ENCODE measurements around the gene CABP7.

CABP7 gene

DNA sequence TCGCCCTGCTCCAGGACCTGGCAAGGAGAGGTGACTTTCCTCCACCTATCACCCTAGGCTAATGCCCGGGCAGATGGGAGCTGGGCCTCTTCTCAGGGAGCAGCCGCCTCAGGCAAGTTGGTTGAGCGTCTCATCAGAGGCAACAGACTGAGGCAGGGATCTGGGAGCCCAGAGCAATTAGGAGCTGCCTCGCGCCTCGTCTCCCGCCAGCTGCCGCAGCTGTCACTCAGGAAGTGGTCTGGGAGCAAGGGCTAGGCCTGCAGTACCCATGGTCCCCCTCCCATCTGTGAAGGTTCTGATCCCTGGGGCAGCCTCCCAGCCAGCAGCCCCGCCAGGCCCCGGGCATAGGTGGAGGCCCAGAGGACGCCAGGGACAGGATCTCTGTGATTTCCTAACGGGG lies 4.6 kb upstream of the CABP7 start:
- TF ChIP-seq, protein P1, sequence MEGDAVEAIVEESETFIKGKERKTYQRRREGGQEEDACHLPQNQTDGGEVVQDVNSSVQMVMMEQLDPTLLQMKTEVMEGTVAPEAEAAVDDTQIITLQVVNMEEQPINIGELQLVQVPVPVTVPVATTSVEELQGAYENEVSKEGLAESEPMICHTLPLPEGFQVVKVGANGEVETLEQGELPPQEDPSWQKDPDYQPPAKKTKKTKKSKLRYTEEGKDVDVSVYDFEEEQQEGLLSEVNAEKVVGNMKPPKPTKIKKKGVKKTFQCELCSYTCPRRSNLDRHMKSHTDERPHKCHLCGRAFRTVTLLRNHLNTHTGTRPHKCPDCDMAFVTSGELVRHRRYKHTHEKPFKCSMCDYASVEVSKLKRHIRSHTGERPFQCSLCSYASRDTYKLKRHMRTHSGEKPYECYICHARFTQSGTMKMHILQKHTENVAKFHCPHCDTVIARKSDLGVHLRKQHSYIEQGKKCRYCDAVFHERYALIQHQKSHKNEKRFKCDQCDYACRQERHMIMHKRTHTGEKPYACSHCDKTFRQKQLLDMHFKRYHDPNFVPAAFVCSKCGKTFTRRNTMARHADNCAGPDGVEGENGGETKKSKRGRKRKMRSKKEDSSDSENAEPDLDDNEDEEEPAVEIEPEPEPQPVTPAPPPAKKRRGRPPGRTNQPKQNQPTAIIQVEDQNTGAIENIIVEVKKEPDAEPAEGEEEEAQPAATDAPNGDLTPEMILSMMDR (IDR thresholded peaks at IDR 0.05; ENCODE audit: low read depth, low read length, missing control alignments): no peak
- no peak for DNase-seq (ENCODE audit: low read depth)
- no peak overlapping the region for H3K4me3 ChIP-seq (ENCODE audit: low read depth, low read length)

DNA sequence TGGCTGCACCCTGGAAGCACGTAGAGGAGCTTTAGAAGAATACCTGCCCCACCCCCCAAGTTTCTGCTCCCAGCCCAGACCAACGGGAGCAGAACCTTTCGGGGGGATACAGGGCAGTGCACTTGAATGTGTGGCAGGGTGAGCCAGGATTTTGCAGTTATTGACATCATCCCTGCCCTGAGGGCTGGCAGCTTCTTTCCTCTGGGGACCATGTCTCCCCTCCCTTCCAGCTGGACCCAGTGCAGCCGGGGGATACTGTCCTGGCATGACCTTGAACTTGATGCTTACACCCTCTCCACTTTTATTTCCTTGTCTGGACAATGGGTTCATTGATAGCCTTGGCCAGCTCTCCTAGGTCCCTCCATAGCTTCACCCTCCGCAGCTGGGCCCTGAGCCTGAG lies 4.1 kb upstream of the CABP7 start:
- no peak overlapping the region for H3K4me3 ChIP-seq (ENCODE audit: low read depth, low read length)
- DNase-seq (ENCODE audit: low read depth): no peak
- TF ChIP-seq, protein P1 (IDR thresholded peaks at IDR 0.05; ENCODE audit: low read depth, low read length, missing control alignments): no peak

DNA sequence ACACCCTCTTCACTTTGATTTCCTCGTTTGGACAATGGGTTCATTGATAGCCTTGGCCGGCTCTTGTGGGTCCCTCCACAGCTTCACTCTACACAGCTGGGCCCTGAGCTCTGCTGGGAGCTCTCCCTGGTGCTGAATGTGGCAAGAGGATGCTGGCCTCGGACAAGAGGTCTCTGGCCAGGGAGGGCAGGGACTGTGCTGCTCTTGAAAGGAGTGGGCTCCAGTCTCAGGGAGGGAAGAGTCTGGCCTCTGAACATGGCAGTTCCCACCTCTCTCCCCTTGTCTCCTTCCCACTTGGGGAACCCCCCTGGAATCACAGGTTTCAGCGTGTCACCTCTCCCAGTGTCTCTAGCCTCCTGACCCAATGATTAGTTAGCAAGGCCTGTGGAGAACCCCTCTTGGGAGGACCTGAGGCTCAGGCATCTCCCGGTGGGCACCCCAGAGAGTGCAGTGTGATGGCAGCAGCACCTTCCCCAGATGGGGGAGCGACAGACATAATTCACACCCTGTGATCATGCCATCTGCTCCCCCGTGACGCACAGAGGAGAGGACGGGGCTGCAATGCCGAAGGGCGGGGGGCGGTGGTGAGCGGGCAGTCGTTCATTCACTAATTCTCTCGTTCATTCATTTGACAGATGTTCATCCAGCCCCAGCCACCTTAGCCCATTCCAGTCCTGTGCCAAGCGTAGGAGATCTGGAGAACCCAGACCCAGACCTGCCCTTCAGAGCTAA lies 2.8 kb upstream of the CABP7 start:
- H3K4me3 ChIP-seq (ENCODE audit: low read depth, low read length): no peak overlapping the region
- DNase-seq (ENCODE audit: low read depth): no peak
- TF ChIP-seq, protein P1 (IDR thresholded peaks at IDR 0.05; ENCODE audit: low read depth, low read length, missing control alignments): no peak

DNA sequence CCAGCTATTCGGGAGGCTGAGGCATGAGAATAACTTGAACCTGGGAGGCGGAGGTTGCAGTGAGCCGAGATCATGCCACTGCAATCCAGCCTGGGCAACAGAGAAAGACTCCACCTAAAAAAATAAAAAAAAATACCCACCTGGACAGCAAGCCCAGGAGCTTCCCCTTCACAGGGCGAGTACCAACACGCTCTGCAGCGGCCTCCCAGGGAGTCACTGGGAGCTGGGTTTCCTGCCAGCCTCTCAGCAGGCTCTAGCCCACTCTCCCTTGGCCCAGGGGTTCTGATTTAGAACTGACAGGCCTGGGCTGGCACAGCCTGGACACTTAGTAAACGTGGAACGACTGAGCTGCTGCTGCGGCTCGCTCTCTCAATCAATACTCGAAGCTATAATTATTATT lies 2.0 kb upstream of the CABP7 start:
- DNase-seq (ENCODE audit: low read depth): no peak
- TF ChIP-seq, protein P1 (IDR thresholded peaks at IDR 0.05; ENCODE audit: low read depth, low read length, missing control alignments): no peak
- H3K4me3 ChIP-seq (ENCODE audit: low read depth, low read length): no peak overlapping the region

DNA sequence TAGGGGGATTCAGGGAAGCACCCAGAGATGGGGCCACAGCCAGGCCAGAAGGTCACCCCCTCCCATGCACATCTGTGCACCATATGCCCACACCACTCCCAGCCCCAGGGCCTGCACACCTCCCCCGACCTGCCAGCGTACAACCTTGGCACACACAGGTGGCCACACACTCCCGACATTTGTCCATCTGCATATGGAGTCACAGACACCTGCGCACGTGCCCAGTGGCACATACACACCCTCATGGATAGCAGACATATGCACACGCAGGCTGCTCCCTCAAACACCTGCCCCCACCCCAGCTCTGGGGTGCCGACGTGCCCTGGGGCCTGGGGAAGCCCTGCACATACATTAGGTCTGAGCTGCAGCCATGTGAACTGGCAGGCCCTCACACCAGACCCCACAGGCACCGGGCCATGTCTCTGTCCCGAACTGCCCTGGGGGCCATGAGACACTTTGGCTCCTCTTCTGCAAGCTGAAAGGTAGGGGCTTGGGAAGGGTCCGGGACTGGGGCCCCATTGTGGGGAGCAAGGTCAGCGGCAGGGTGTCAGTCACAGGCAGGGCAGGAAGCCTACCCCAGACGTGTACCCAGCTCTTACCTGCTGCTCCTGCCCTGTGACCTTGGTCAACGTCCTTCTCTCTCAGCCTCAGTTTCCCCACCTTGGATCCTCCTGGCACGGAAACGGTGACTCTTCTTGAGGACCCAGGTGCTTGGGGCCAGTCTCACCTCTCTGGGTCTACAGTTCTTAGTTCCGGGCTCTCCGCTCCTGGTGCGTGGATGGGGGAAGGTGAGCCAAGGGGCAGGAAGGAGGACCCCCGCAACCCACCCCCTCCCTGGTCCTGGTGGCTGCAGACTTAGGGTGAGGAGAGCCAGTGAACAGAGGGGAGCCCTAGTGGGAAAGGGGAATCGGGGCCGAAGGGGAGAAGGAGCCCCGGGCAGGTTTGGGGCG lies 579 bp upstream of the CABP7 start:
- no peak overlapping the region for H3K4me3 ChIP-seq (ENCODE audit: low read depth, low read length)
- TF ChIP-seq, protein P1 (IDR thresholded peaks at IDR 0.05; ENCODE audit: low read depth, low read length, missing control alignments): no peak
- no peak for DNase-seq (ENCODE audit: low read depth)

DNA sequence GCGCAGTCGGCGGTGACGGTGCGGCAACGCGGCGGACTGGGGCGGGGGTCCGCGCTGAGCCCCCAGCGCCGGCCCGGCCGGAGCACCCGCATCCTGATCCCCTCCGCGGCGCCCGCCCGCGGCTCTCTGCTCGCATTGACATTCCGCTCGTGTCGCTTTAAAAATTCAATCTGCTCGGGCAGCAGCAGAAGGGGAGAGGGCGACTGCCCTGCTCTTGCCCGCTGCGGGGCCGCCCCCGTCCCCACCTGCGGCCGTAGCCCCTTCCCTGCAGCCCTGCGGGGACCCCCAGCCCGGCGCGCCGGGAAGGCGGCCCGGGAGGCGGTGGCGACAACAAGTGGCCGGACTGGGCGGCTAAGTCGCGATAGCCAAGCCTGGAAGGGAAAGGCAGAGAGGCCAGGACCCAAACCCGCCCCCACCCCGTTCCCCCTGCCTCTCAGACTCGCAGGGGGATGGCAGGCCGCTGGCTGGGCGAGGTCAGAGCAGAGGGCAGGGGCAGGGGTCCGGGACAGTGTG lies 1.1 kb downstream of the CABP7 start:
- no peak for DNase-seq (ENCODE audit: low read depth)
- no peak overlapping the region for H3K4me3 ChIP-seq (ENCODE audit: low read depth, low read length)
- TF ChIP-seq, protein P1 (IDR thresholded peaks at IDR 0.05; ENCODE audit: low read depth, low read length, missing control alignments): no peak
